CD4-positive, alpha-beta T cell (primary cell): Measurements from ENCODE around the gene GNPDA1. TPM values are rescaled to one million over a fixed set of nuclear protein-coding genes. Genes with fewer than 3 reads are reported as not detected.

ENCODE experiments used
- ATAC-seq: fragments of 200-7000 bp; cut with Tn5 transposase; one replicate; pipeline ENCODE4 v1.10.0; 2022; ENCODE audit warnings: mild to moderate bottlenecking; ENCODE audit not compliant: poor library complexity
- CTCF ChIA-PET: fragments of 350-600 bp; sonication (Branson Sonifier 250); formaldehyde crosslinking; loops from one replicate; lab custom pipeline; 2021; ENCODE audit warnings: antibody characterized with exemption, inconsistent platforms; lab: Charles Lee
- POLR2A ChIA-PET: fragments of 350-600 bp; sonication (Branson Sonifier 250); formaldehyde crosslinking; loops from one replicate; lab custom pipeline; 2021; ENCODE audit warnings: antibody characterized with exemption, inconsistent platforms; lab: Charles Lee
- DNase-seq, 14 experiments: peaks; one replicate each; pipeline ENCODE4 v3.0.0-alpha.2; 2013 to 2020; ENCODE audit warnings: mixed read lengths in 2 of 14
- H3K27ac ChIP-seq, 2 donors: one replicate each; pipeline versions ENCODE4 v1.5.1 to v1.7.0; 2013; ENCODE audit warnings: low read length in 2 of 2, low read depth in 1 of 2, mild to moderate bottlenecking in 1 of 2
- H3K27me3 ChIP-seq, 2 experiments: 1 replicate in 1 of 2; 2 replicates in 1 of 2; pipeline versions ENCODE4 v1.6.1 to v1.7.0; 2013; ENCODE audit warnings: low read length in 2 of 2, control low read depth in 1 of 2, mild to moderate bottlenecking in 1 of 2, moderate library complexity in 1 of 2; ENCODE audit not compliant: insufficient read depth in 2 of 2, control insufficient read depth in 1 of 2
- H3K36me3 ChIP-seq: one replicate; pipeline ENCODE4 v1.6.1; 2013; ENCODE audit warnings: low read length, control low read depth; ENCODE audit not compliant: insufficient read depth
- H3K4me1 ChIP-seq: one replicate; pipeline ENCODE4 v1.6.1; 2013; ENCODE audit warnings: low read length, control low read depth; ENCODE audit not compliant: insufficient read depth
- H3K4me3 ChIP-seq: one replicate; pipeline ENCODE4 v1.5.1; 2013; ENCODE audit warnings: mild to moderate bottlenecking, low read length, moderate library complexity
- H3K9me3 ChIP-seq, 2 experiments: 1 replicate in 1 of 2; 2 replicates in 1 of 2; pipeline versions ENCODE4 v1.6.1 to v1.7.0; 2013; ENCODE audit warnings: low read length in 2 of 2, mild to moderate bottlenecking in 2 of 2, control low read depth in 1 of 2, moderate library complexity in 1 of 2; ENCODE audit not compliant: control insufficient read depth in 1 of 2, insufficient read depth in 1 of 2
- H3K27ac Mint-ChIP-seq: one replicate; pipeline ENCODE4 v1.8.0; 2020; ENCODE audit warnings: mixed read lengths
- H3K27me3 Mint-ChIP-seq: one replicate; pipeline ENCODE4 v1.8.0; 2021; ENCODE audit warnings: mixed read lengths
- H3K36me3 Mint-ChIP-seq: one replicate; pipeline ENCODE4 v1.8.0; 2021; ENCODE audit warnings: low read depth, mixed read lengths
- H3K4me1 Mint-ChIP-seq: one replicate; pipeline ENCODE4 v1.8.0; 2021; ENCODE audit warnings: low read depth, mixed read lengths
- H3K4me3 Mint-ChIP-seq: one replicate; pipeline ENCODE4 v1.8.0; 2020; ENCODE audit warnings: mild to moderate bottlenecking, mixed read lengths
- H3K9me3 Mint-ChIP-seq: one replicate; pipeline ENCODE4 v1.8.0; 2020; ENCODE audit warnings: mixed read lengths
- CTCF ChIP-seq: fragments of 200-600 bp; IDR thresholded peaks from one replicate; pipeline ENCODE4 v1.8.0; 2022; ENCODE audit warnings: antibody characterized with exemption, mild to moderate bottlenecking
- intact Hi-C, 2 experiments: fragments of 100-400 bp; cut with DNase I in 1 of 2; cut with micrococcal nuclease in 1 of 2; formaldehyde crosslinking; loops; one replicate each; pipeline versions ENCODE4 v1.15.1 to v1.9.0; 2023 to 2025; cut with DNase I, micrococcal nuclease
- total RNA-seq, 174 experiments: library from RNA in 2 of 174; stranded (reverse) in 2 of 174; gene quantifications; one replicate each; pipeline ENCODE4 v1.2.3 and lab custom pipeline; 2021 to 2026

The GNPDA1 gene
- total RNA-seq, 2 experiments from 2014 or later = 5.8 to 6.6 TPM

GRCh38 chr5:141966275-141966962 is 46.4 kb downstream of the GNPDA1 start:
- CTCF ChIA-PET = no interaction called here
- H3K27ac Mint-ChIP-seq = no peak overlapping the region
- intact Hi-C loops = no loop called here

GRCh38 chr5:141965071-141965470 is 47.8 kb downstream of the GNPDA1 start:
- Mint-ChIP-seq H3K9me3 (no peaks in the 10 kb centered on the region), H3K27ac (no peak overlapping the region), H3K27me3 (no peaks in the 10 kb centered on the region), H3K4me3 (no peak overlapping the region), H3K36me3 (peaks cover 12% of the 10 kb centered on the region), H3K4me1 (peaks cover 43% of the 10 kb centered on the region)
- H3K27me3 ChIP-seq = no peaks in the 10 kb centered on the region
- ChIA-PET CTCF (no interaction called here), POLR2A (no interaction called here)
- no peaks in the 10 kb centered on the region for H3K36me3 ChIP-seq
- no peaks in the 10 kb centered on the region for H3K9me3 ChIP-seq
- no peak for TF ChIP-seq CTCF
- ATAC-seq (no peak), DNase-seq (no peak)
- H3K27ac ChIP-seq = no peak overlapping the region
- H3K4me3 ChIP-seq = no peak overlapping the region
- H3K4me1 ChIP-seq = peaks cover 26% of the 10 kb centered on the region
- intact Hi-C loops = no loop called here

More at GRCh38 chr5:141966275-141966962, 46.4 kb downstream of the GNPDA1 start:
- Mint-ChIP-seq H3K36me3 (peaks cover 17% of the 10 kb centered on the region), H3K4me3 (no peak overlapping the region), H3K27me3 (no peaks in the 10 kb centered on the region), H3K4me1 (peaks cover 36% of the 10 kb centered on the region), H3K9me3 (no peaks in the 10 kb centered on the region)
- Histone ChIP-seq H3K36me3 (no peaks in the 10 kb centered on the region), H3K27me3 (no peaks in the 10 kb centered on the region), H3K4me3 (no peak overlapping the region), H3K9me3 (no peaks in the 10 kb centered on the region), H3K27ac (no peak overlapping the region), H3K4me1 (peaks cover 19% of the 10 kb centered on the region)
- ATAC-seq (no peak), DNase-seq (no peak)
- POLR2A ChIA-PET = no interaction called here
- TF ChIP-seq CTCF = no peak

GRCh38 chr5:141963701-141964100 is 49.1 kb downstream of the GNPDA1 start:
- ChIA-PET CTCF (interaction anchor here (1.2 to 2.2 kb wide), 2 partner anchors 261 to 272 kb away, joined by 3 to 8 read pairs; no protein-coding TSS in a partner anchor), POLR2A (interaction anchor here (1.6 kb wide), 1 partner anchor 40 kb away, joined by 5 read pairs; the partner anchor contains the start of gene DELE1)
- Mint-ChIP-seq H3K27me3 (no peaks in the 10 kb centered on the region), H3K9me3 (no peaks in the 10 kb centered on the region), H3K27ac (no peak overlapping the region), H3K4me3 (no peak overlapping the region), H3K4me1 (peaks cover 43% of the 10 kb centered on the region), H3K36me3 (no peaks in the 10 kb centered on the region)
- no peak for DNase-seq
- ATAC-seq = no peak
- no peaks in the 10 kb centered on the region for H3K27me3 ChIP-seq
- no peak for TF ChIP-seq CTCF
- intact Hi-C loops = loop anchor here in 1 of 2 experiments (2.0 kb wide), 1 partner anchor 39 kb away; no protein-coding TSS in a partner anchor
- peaks cover 37% of the 10 kb centered on the region for H3K4me1 ChIP-seq
- no peaks in the 10 kb centered on the region for H3K9me3 ChIP-seq
- H3K27ac ChIP-seq = no peak overlapping the region
- no peaks in the 10 kb centered on the region for H3K36me3 ChIP-seq
- H3K4me3 ChIP-seq = no peak overlapping the region
